GM12801 (cell line): ENCODE results near the gene KRT37.

Experiments used
- TF ChIP-seq, protein P1 (sequence below): IDR thresholded peaks from one replicate; pipeline ENCODE4 v1.5.1; 2011; ENCODE audit warnings: control low read depth; ENCODE audit not compliant: insufficient read length; ENCODE audit errors: extremely low read depth

Gene KRT37

DNA sequence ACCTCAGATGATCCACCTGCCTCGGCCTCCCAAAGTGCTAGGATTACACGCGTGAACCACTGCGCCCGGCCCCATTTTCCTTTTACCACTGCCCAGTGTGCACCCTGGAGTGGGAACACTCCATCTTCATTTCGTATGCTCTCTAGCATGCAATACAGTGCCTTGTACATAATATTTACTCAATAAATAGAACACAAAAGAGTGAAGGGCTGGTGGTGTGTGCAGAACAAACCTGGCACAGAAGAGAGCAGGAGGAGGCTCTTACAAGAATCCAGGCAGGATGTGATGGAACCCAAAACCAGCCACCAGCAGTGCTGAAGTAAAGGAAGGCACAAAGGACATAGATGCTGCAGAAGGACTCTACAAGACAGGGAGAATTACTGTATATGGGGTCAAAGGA lies 7.3 kb downstream of the KRT37 start:
- TF ChIP-seq, protein P1, sequence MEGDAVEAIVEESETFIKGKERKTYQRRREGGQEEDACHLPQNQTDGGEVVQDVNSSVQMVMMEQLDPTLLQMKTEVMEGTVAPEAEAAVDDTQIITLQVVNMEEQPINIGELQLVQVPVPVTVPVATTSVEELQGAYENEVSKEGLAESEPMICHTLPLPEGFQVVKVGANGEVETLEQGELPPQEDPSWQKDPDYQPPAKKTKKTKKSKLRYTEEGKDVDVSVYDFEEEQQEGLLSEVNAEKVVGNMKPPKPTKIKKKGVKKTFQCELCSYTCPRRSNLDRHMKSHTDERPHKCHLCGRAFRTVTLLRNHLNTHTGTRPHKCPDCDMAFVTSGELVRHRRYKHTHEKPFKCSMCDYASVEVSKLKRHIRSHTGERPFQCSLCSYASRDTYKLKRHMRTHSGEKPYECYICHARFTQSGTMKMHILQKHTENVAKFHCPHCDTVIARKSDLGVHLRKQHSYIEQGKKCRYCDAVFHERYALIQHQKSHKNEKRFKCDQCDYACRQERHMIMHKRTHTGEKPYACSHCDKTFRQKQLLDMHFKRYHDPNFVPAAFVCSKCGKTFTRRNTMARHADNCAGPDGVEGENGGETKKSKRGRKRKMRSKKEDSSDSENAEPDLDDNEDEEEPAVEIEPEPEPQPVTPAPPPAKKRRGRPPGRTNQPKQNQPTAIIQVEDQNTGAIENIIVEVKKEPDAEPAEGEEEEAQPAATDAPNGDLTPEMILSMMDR: no peak

DNA sequence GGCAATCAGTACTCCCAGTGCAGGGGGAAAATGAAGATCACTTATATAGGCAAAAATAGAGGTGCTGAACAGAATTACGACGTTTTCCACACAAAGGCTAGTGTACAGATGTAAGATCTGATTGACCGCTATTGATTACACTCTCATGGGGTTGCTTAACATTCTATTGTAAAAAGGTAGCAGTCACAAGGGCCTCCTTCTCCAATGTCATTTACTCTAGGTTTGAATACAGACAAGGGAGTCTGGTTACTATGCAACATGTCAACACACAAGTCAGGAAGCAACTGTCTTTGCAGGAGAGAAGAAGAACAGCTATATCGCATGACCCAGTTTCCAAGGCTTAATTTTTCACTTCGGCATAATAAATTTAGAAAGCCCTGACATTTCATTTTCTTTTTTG lies 7.9 kb downstream of the KRT37 start:
- TF ChIP-seq, protein P1: no peak

DNA sequence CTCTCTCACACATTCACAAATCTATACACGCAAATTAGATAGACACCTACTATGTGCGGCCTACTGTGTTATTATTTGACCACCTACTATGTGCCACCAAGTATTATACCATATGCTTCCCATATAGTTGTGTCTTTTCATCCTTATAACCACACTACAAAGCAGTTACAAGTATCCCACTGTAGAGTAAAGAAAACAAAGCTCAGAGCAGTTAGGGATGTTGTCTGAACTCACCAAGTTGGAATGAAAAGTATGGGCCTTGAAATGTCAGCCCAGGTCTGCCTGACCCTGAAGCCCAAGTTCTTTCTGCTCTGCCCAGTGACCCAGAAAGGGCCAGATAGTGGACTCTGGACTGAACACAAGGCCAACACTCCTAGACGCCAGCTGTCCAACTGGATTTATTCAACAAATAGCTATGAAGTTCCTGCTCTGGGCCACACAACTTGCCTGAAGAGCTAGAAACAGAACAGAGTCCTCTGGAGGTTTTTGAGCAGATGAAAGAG lies 8.5 kb downstream of the KRT37 start:
- TF ChIP-seq, protein P1: no peak

DNA sequence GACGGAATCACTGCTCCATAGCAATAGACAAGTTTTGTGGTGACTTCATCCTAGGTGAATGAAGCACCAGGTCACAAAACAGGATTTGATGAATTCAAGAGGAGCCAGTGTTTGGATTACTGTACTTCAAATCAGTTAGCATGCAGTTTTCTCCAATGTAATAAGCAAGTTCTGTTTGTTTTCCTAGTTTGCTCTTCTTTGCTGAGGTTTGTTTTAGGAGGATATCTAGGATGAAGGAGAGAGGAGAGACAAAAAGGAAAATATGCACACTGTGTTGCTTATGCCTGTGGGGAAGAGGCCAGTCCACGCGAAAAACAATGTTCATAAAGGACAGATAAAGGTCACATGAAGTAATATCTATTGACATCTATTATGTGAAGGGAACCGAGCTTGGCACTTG lies 9.0 kb downstream of the KRT37 start:
- TF ChIP-seq, protein P1: no peak

DNA sequence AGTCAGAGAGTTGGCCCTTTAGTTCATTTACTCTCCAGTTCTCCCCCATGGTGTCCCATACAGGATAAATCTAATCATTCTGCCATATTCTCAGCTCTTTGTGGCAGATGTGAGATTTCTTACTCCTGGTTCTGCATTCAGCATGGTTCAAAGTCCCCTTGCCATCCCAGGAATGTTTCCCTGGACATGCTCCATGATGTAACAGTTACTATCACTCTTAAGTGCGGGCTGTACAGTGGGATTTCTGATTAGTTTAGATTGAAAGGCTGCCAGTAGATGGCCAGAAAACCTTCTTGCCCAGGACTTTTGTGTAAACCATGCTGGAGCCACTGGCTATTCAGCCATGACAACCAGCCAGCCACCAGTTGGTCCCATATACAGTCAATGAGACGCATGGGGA lies 10.4 kb downstream of the KRT37 start:
- TF ChIP-seq, protein P1: no peak

DNA sequence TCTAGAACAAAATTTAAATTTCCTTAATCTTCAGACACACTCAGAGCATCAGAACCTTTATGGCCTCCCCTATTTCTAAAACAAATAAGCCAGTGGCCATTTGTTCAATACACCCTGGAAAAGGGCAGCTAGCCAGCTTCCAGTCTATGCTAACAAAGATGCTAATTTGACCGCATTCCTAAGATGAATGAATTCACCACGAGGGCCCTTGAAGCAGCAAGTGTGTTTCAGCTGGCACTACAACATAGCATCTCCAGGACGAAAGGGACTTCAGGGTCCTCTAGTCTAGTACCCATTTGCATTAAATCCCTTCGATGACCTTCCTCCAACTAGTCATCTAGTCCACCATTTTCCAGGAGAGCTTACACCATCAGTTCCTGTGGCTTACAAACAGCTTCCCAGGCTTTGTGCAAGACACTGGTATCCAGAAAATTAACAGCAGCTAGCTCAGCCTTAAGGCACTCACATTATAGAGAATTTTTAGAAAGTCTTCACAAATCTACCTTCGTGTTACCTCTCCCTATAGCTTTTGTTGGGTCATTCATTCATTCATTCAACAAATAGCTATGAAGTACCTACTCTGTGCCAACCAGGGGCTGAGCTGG lies 10.9 kb downstream of the KRT37 start:
- TF ChIP-seq, protein P1: no peak

DNA sequence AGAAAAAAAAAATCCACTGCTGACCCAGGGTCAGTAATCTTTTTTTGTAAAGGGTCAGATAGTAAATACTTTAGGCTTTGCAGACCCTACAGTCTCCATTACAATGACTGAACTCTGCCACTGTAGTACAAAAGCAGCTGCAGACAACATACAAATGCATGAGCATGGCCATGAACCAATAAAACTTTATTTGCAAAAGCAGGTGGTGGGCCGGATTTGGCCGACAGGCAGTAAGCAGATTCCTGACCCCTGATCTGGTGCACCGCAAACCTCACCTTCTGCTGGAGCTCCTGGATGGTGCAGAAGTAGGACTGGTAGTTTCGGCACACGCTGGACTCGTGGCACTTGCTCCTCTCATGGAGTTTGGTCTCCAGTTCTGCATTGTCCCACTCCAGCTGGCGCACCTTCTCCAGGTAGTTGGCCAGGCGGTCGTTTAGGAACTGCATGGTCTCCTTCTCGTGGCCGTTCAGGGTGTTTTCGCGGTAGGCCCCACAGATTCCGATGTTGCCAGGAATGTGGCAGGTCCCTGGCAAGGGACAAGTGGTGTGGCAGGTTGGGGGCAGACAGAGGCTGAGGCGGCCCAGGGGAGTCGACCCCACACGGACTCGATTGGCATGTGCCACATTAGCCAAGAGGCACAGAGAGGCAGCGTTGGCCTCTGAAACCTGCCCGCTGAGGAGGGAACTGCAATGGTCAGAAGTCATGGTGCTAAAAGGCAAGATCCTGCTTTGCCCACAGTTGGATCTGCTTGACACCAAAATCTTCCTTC lies 13.1 kb downstream of the KRT37 start:
- TF ChIP-seq, protein P1: no peak
